ENCODE measurements around the gene ANXA3. TPM values are rescaled to one million over a fixed set of nuclear protein-coding genes. Genes with fewer than 3 reads are reported as not detected.
A peak's percentile ranks its signal among the peaks of the same experiment; 100 is the strongest.
"Not testable (repeated sequence)": the region's sequence is repeated elsewhere in the genome, so short reads cannot be mapped to it uniquely, and the experiment has no call there.

ANXA3 gene
- total RNA-seq, 4 donors from 2014 or later = 45.7 to 84.9 (median 61.1) TPM

DNA sequence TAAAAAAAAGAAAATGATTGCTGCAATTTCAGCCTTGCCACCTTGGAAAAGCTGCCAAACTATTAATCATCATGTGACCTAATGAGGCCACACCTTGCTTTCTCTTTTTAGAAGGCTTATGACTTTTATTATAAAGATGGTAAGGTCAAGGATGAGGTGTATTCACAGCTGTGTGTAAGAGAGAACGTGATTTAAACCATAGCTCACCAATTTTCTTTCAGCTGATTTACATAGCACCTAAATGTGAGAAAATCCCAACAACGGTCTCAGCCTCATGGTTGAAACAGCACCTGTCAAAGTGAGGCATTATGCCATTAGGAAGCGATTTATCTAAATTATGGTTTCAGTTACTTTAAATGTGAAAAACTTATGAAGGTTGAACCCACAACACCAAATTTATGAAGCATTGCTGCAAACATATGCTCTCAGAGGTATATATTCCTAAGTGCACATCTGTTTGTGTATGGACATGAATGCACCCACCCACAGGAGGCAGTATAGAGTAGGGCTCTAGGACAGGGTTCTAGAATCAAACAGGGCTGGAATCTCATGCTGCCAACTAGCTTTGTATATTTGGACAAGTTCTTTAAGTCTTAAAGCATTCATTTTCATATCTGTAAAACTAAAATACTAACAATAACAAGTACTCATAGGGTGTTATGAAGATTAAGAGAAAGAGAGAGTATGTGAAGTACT is 40.7 kb downstream of the ANXA3 start:
- H3K27me3 ChIP-seq = no peaks in the 10 kb centered on the region
- H3K27ac ChIP-seq = peak overlapping the region; percentile 19 to 75 (median 56)
- no peaks in the 10 kb centered on the region for H3K9me3 ChIP-seq
- WGBS, 2 donors = 43 to 51% methylated on average over 3 of the region's 3 CpGs
- TF ChIP-seq POLR2A (IDR thresholded peaks at IDR 0.05) = no peak
- TF ChIP-seq, protein P1, sequence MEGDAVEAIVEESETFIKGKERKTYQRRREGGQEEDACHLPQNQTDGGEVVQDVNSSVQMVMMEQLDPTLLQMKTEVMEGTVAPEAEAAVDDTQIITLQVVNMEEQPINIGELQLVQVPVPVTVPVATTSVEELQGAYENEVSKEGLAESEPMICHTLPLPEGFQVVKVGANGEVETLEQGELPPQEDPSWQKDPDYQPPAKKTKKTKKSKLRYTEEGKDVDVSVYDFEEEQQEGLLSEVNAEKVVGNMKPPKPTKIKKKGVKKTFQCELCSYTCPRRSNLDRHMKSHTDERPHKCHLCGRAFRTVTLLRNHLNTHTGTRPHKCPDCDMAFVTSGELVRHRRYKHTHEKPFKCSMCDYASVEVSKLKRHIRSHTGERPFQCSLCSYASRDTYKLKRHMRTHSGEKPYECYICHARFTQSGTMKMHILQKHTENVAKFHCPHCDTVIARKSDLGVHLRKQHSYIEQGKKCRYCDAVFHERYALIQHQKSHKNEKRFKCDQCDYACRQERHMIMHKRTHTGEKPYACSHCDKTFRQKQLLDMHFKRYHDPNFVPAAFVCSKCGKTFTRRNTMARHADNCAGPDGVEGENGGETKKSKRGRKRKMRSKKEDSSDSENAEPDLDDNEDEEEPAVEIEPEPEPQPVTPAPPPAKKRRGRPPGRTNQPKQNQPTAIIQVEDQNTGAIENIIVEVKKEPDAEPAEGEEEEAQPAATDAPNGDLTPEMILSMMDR (IDR thresholded peaks at IDR 0.05) = peak in 4 of 6 experiments; percentile 5 to 38 (median 17)
- peaks cover 0 to 23% (median 0%) of the 10 kb centered on the region in 3 donors for H3K4me1 ChIP-seq
- H3K4me3 ChIP-seq = no peak overlapping the region
- H3K36me3 ChIP-seq = peaks cover 0 to 4% (median 0%) of the 10 kb centered on the region in 3 donors
- intact Hi-C loops (cut with DNase I) = no loop called here
- no peak for DNase-seq

DNA sequence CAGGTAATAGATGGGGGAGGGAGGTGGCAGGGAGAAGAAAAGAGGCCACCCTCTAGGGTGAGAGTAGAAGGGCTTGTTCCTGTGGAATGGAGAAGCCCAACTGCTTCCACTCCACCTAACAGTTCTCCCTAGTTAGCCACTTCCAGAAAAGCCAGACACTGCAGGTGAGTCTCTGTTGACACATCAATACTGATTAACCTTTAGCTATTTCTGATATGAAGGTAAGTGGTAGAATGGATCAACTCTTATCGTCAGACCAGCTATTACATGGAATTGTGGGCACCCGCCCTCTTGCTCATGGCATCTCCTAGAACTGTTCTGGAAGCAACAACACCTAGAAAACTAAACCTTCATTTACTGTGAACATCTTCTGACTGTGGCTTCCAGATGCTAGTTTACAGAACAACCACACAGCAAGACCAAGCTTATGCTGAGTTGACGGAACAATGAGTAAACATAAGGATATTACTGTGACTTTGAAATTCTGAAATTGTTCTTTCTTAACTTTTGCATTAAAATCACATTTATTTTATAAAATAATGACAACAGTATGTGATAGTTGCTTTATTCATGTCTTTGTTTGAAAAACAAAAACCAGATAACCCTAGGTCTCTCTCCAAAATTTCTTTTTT is 44.7 kb downstream of the ANXA3 start:
- TF ChIP-seq, protein P1 (IDR thresholded peaks at IDR 0.05) = no peak
- TF ChIP-seq POLR2A (IDR thresholded peaks at IDR 0.05) = no peak
- intact Hi-C loops (cut with DNase I) = no loop called here
- WGBS, 2 donors = 81 to 87% methylated on average over 3 of the region's 3 CpGs
- Histone ChIP-seq H3K9me3 (no peaks in the 10 kb centered on the region), H3K36me3 (peaks cover 0 to 4% (median 0%) of the 10 kb centered on the region in 3 donors), H3K4me3 (no peak overlapping the region), H3K27me3 (no peaks in the 10 kb centered on the region), H3K4me1 (peaks cover 0 to 17% (median 0%) of the 10 kb centered on the region in 3 donors), H3K27ac (peak overlapping the region in 1 of 4 donors; percentile 43)
- DNase-seq = no peak

DNA sequence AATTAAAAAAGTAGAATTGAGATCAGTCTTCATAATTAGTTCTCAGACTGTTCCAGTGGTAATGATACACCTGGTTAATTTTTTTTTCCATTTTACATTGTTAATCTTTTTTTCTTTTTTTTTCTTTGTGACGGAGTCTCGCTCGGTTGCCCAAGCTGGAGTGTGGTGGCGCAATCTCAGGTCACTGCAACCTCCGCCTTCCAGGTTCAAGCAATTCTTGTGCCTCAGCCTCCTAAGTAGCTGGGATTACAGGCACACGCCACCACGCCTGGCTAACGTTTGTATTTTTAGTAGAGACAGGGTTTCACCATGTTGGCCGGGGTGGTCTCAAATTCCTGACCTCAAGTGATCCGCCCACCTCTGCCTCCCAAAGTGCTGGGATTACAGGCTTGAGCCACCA is 46.9 kb downstream of the ANXA3 start:
- not testable (repeated sequence) for H3K36me3 ChIP-seq

DNA sequence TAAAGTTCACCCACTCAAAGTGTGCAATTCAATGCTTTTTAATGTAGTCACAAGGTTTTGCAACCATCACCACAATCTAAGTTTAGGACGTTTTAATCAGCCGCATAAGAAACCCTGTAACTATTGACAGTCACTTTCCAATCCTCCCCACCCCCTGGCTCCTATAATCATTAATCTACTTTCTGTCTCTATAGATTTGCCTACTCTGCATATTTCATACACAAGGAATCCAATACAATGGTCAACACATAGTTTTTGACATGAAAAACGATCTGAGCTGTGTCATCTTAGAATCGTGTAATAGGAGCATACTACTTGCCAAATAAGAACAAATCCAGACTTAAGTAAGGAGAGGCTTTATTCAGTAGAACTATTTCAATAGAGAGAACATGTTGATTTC is 47.6 kb downstream of the ANXA3 start:
- H3K4me1 ChIP-seq = no peaks in the 10 kb centered on the region
- no peak overlapping the region for H3K4me3 ChIP-seq
- H3K36me3 ChIP-seq = peaks cover 0 to 14% (median 0%) of the 10 kb centered on the region in 3 donors
- no peak for DNase-seq
- no peaks in the 10 kb centered on the region for H3K9me3 ChIP-seq
- H3K27me3 ChIP-seq = no peaks in the 10 kb centered on the region
- no peak for TF ChIP-seq POLR2A (IDR thresholded peaks at IDR 0.05)
- TF ChIP-seq, protein P1 (IDR thresholded peaks at IDR 0.05) = no peak
- intact Hi-C loops (cut with DNase I) = no loop called here
- H3K27ac ChIP-seq = no peak overlapping the region
- WGBS, 2 donors = 67 to 75% methylated on average over 4 of the region's 4 CpGs

More for the DNA sequence above, 46.9 kb downstream of the ANXA3 start:
- DNase-seq; H3K27ac ChIP-seq; H3K4me3 ChIP-seq; H3K27me3 ChIP-seq; H3K9me3 ChIP-seq; H3K4me1 ChIP-seq; intact Hi-C loops (cut with DNase I): not testable (repeated sequence)
- WGBS, 2 donors = 85 to 95% methylated on average over 10 of the region's 10 CpGs

DNA sequence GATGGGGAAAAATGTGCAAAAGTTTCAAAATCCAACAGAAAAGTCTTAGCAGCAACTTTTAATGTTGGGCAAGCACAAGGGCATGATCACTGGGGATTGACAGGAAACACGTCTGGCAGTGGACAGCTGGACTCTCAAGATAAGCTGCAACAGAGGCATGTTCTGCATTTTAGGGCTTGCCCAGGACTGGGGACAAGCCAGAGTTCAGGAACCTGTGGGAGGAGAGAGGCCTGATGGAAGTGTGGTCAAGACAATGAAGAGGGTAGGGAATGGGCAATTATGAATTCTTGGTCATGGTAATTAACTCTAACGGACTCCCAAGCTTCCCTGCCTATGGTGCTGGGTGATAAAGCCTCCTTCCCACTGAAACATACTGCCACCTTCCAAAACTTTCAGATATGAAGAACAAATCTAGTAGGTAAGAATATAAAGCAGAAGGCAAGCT is 48.4 kb downstream of the ANXA3 start:
- intact Hi-C loops (cut with DNase I) = no loop called here
- Histone ChIP-seq H3K27me3 (no peaks in the 10 kb centered on the region), H3K27ac (no peak overlapping the region), H3K9me3 (no peaks in the 10 kb centered on the region), H3K4me1 (no peaks in the 10 kb centered on the region), H3K36me3 (peaks cover 0 to 14% (median 0%) of the 10 kb centered on the region in 3 donors), H3K4me3 (no peak overlapping the region)
- TF ChIP-seq, protein P1 (IDR thresholded peaks at IDR 0.05) = no peak
- TF ChIP-seq POLR2A (IDR thresholded peaks at IDR 0.05) = no peak
- 78 to 85% methylated on average over 2 of the region's 2 CpGs for WGBS, 2 donors
- DNase-seq = no peak

Data from esophagus squamous epithelium (tissue), 5 donors.